ENCODE data around the gene KRTAP13-2. TPM values are rescaled to one million over a fixed set of nuclear protein-coding genes. Genes with fewer than 3 reads are reported as not detected.

The KRTAP13-2 gene
- polyA plus RNA-seq, 1 experiment = not detected

DNA sequence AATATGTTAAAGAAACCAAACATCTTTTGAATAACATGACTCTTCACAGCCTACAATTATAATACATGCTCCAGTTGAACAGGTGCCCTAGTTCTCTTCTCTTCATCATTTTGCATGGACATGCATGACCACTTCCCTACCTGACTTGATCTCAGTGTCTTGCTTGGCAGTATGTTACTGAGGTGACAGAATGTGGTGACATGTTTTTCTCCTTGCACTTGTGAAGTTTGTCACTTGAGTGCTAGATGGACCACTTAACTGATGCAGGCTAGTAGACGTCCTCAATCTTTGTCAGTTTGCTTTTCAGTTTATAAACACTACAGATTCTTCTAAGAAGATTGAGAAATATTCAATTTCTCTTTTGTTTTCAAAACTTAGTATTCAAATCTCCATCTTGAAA is 10.1 kb upstream of the KRTAP13-2 start:
- ChIA-PET CTCF (no interaction called here), POLR2A (no interaction called here)
- Histone ChIP-seq H3K27me3 (ENCODE audit: control insufficient read depth, insufficient read depth, low read length) (no peaks in the 10 kb centered on the region), H3K36me3 (ENCODE audit: control insufficient read depth, insufficient read depth, low read length) (no peaks in the 10 kb centered on the region), H3K4me3 (ENCODE audit: low read depth, low read length) (no peak overlapping the region)
- TF ChIP-seq, protein P1, sequence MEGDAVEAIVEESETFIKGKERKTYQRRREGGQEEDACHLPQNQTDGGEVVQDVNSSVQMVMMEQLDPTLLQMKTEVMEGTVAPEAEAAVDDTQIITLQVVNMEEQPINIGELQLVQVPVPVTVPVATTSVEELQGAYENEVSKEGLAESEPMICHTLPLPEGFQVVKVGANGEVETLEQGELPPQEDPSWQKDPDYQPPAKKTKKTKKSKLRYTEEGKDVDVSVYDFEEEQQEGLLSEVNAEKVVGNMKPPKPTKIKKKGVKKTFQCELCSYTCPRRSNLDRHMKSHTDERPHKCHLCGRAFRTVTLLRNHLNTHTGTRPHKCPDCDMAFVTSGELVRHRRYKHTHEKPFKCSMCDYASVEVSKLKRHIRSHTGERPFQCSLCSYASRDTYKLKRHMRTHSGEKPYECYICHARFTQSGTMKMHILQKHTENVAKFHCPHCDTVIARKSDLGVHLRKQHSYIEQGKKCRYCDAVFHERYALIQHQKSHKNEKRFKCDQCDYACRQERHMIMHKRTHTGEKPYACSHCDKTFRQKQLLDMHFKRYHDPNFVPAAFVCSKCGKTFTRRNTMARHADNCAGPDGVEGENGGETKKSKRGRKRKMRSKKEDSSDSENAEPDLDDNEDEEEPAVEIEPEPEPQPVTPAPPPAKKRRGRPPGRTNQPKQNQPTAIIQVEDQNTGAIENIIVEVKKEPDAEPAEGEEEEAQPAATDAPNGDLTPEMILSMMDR (IDR thresholded peaks at IDR 0.05; ENCODE audit: insufficient read depth, low read depth, low read length) = no peak
- no peak for DNase-seq (ENCODE audit: low read depth)

DNA sequence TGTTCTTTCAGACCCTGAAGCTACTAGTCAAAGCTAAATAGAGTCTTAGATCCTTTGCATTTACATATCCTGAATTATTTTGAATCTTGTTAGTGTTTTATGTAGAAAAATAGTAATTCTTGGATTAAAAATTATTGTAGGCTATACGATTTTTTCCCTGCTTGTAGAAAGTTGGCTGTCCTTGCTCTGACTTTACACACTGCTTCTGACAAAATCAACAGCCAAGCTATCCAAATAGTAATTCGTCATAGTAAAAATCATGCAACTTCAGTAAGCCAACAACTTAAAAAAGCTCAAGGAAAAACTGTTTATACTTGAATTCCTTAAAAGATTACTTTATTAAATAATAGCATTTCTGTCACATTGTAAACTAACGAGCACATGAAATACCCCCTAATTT is 16.2 kb downstream of the KRTAP13-2 start:
- DNase-seq (ENCODE audit: low read depth) = no peak
- Histone ChIP-seq H3K36me3 (ENCODE audit: control insufficient read depth, insufficient read depth, low read length) (no peaks in the 10 kb centered on the region), H3K4me3 (ENCODE audit: low read depth, low read length) (no peak overlapping the region), H3K27me3 (ENCODE audit: control insufficient read depth, insufficient read depth, low read length) (no peaks in the 10 kb centered on the region)
- ChIA-PET CTCF (interaction anchor here (1.0 kb wide), 1 partner anchor 38 kb away, joined by 3 read pairs; no protein-coding TSS in a partner anchor), POLR2A (no interaction called here)
- TF ChIP-seq, protein P1 (IDR thresholded peaks at IDR 0.05; ENCODE audit: insufficient read depth, low read depth, low read length) = no peak

DNA sequence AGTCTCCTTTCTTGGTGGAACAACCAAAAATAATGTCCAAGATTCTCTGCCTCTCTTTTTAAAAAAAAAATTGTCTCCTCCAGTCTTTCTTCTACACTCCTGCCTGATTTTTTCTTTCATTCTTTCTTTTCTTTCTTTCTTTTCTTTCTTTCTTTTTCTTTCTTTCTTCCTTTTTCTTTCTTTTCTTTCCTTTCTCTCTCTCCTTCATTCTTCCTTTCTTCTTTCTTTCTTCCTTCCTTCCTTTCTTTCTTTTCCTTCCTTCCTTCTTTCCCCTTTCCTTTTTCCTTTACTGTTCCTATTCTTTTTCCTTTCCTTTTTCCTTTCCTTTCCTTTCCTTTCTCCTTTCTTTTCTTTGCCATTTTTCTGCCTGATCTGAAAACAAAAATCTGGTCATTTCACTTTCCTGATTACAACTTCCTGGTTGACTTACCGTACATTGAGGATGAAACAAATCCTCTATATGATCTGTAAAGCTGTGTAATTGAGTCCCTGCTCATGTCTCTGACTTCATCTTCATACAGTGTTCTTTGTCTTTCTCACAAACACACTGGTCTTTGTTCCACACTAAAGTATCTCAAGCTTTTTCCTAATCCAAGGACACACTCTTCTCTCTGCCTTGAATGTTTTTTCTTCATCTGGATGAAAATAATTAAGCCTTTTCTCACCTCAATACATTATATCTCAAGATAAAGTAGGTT is 17.6 kb downstream of the KRTAP13-2 start:
- TF ChIP-seq, protein P1 (IDR thresholded peaks at IDR 0.05; ENCODE audit: insufficient read depth, low read depth, low read length) = no peak
- CTCF ChIA-PET = no interaction called here
- no peaks in the 10 kb centered on the region for H3K36me3 ChIP-seq (ENCODE audit: control insufficient read depth, insufficient read depth, low read length)
- POLR2A ChIA-PET = no interaction called here
- no peak overlapping the region for H3K4me3 ChIP-seq (ENCODE audit: low read depth, low read length)
- no peak for DNase-seq (ENCODE audit: low read depth)
- H3K27me3 ChIP-seq (ENCODE audit: control insufficient read depth, insufficient read depth, low read length) = no peaks in the 10 kb centered on the region

DNA sequence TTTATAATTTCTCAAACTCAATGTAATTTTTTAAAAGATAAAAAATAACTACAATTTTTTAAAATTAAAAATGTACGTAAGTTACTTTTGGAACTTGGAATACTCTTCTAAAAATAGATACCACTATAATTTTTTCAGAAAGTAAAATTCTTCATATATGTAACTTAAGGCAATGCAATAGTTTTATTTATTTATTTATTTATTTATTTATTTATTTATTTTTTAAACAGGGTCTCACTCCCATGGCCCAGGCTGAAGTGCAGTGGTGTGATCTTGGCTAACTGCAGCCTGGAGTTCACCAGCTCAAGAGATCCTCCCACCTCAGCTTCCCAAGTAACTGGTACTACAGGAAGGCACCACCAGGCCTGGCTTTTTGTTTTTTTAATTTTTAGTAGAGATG is 20.5 kb downstream of the KRTAP13-2 start:
- Histone ChIP-seq H3K4me3 (ENCODE audit: low read depth, low read length) (no peak overlapping the region), H3K36me3 (ENCODE audit: control insufficient read depth, insufficient read depth, low read length) (no peaks in the 10 kb centered on the region), H3K27me3 (ENCODE audit: control insufficient read depth, insufficient read depth, low read length) (no peaks in the 10 kb centered on the region)
- ChIA-PET CTCF (no interaction called here), POLR2A (no interaction called here)
- no peak for DNase-seq (ENCODE audit: low read depth)
- TF ChIP-seq, protein P1 (IDR thresholded peaks at IDR 0.05; ENCODE audit: insufficient read depth, low read depth, low read length) = no peak

DNA sequence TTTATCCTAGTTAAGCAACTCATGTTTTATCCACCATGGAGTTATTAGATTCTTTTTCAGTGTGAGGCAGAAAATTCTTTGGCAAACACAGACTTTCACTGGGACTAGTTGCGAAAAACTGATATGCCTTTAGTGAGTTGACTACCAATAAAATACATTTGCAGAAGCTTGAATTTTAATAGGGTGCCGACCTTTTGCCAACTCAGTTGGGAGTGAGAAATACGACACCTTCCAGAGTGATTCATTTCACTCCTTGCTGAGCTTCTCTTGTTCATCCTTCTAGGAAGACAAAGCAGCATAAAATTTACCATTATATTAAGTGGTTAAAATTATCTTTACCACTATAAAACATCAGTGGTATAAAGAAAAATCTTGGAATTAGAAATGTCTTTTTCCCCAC is 22.5 kb downstream of the KRTAP13-2 start:
- TF ChIP-seq, protein P1 (IDR thresholded peaks at IDR 0.05; ENCODE audit: insufficient read depth, low read depth, low read length) = no peak
- Histone ChIP-seq H3K4me3 (ENCODE audit: low read depth, low read length) (no peak overlapping the region), H3K36me3 (ENCODE audit: control insufficient read depth, insufficient read depth, low read length) (no peaks in the 10 kb centered on the region), H3K27me3 (ENCODE audit: control insufficient read depth, insufficient read depth, low read length) (no peaks in the 10 kb centered on the region)
- ChIA-PET CTCF (no interaction called here), POLR2A (no interaction called here)
- no peak for DNase-seq (ENCODE audit: low read depth)
